ENCODE results near the gene ATP5F1B.

DNA sequence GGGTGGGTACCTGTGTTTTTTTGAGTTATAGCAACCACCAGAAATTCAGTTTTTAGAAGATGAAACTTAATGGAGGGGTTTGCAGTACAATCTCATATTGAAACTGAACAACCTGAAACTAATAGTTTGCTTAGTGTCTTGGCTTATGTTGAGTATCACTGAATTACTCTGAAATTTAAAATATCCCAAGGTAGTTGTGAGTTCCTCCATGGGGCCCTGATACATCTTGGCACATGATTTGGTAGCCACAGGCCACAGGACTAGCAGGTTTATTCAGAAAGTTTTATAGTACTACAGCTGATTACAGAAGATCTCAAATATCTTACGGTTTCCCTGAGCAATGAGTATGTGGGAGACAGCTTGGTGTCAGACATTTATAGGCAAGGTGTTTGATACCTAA is 31.9 kb upstream of the ATP5F1B start:
- no peak for TF ChIP-seq POLR2A (IDR thresholded peaks at IDR 0.05)
- TF ChIP-seq, protein P1, sequence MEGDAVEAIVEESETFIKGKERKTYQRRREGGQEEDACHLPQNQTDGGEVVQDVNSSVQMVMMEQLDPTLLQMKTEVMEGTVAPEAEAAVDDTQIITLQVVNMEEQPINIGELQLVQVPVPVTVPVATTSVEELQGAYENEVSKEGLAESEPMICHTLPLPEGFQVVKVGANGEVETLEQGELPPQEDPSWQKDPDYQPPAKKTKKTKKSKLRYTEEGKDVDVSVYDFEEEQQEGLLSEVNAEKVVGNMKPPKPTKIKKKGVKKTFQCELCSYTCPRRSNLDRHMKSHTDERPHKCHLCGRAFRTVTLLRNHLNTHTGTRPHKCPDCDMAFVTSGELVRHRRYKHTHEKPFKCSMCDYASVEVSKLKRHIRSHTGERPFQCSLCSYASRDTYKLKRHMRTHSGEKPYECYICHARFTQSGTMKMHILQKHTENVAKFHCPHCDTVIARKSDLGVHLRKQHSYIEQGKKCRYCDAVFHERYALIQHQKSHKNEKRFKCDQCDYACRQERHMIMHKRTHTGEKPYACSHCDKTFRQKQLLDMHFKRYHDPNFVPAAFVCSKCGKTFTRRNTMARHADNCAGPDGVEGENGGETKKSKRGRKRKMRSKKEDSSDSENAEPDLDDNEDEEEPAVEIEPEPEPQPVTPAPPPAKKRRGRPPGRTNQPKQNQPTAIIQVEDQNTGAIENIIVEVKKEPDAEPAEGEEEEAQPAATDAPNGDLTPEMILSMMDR (IDR thresholded peaks at IDR 0.05) = no peak
